Chondrocyte (in vitro differentiated cells): ENCODE measurements around the gene LPCAT2. TPM values are rescaled to one million over a fixed set of nuclear protein-coding genes. Genes with fewer than 3 reads are reported as not detected.

ENCODE experiments used
- DNase-seq: peaks from one replicate; pipeline ENCODE4 v3.0.0; 2021; ENCODE audit warnings: mixed read lengths, low spot score
- H3K27ac Mint-ChIP-seq: one replicate; pipeline ENCODE4 v1.8.0; 2021; ENCODE audit warnings: mild to moderate bottlenecking, moderate library complexity, mixed read lengths; ENCODE audit not compliant: unreplicated experiment
- H3K27me3 Mint-ChIP-seq: 2 replicates; pipeline ENCODE4 v1.8.0; 2021; ENCODE audit warnings: low read depth, mixed read lengths
- H3K36me3 Mint-ChIP-seq: 2 replicates; pipeline ENCODE4 v1.8.0; 2021; ENCODE audit warnings: low read depth, mixed read lengths
- H3K4me1 Mint-ChIP-seq: 2 replicates; pipeline ENCODE4 v1.8.0; 2021; ENCODE audit warnings: low read depth, mild to moderate bottlenecking, mixed read lengths
- H3K4me3 Mint-ChIP-seq: one replicate; pipeline ENCODE4 v1.8.0; 2021; ENCODE audit warnings: mild to moderate bottlenecking, moderate library complexity, mixed read lengths; ENCODE audit not compliant: unreplicated experiment
- H3K9me3 Mint-ChIP-seq: 2 replicates; pipeline ENCODE4 v1.8.0; 2021; ENCODE audit warnings: low read depth, mixed read lengths
- total RNA-seq: library from RNA; stranded (reverse); gene quantifications from 3 replicates; pipeline ENCODE4 v1.2.1, GENCODE V29; 2021
- TF ChIP-seq, protein P1 (sequence below): fragments of 200-600 bp; sonication (generic); IDR thresholded peaks from 2 replicates; pipeline ENCODE4 v1.5.0; 2021; ENCODE audit warnings: antibody characterized with exemption, mild to moderate bottlenecking, moderate library complexity

The LPCAT2 gene
- total RNA-seq, 1 donor from 2014 or later: 17.4 TPM

DNA sequence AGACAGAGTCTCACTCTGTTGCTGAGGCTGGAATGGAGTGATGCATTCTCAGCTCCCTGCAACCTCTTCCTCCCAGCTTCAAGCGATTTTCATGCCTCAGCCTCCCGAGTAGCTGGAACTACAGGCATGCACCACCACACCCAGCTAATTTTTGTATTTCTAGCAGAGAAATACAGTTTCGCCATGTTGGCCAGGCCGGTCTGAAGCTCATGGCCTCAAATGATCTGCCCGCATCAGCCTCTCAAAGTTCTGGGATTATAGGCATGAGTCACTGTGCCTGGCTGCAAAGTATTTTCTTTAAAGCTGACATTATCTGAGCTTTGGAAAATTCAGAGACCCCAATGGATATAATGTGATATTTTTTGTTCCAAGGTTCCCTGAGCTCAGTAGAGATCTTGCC lies 115.8 kb downstream of the LPCAT2 start:
- TF ChIP-seq, protein P1, sequence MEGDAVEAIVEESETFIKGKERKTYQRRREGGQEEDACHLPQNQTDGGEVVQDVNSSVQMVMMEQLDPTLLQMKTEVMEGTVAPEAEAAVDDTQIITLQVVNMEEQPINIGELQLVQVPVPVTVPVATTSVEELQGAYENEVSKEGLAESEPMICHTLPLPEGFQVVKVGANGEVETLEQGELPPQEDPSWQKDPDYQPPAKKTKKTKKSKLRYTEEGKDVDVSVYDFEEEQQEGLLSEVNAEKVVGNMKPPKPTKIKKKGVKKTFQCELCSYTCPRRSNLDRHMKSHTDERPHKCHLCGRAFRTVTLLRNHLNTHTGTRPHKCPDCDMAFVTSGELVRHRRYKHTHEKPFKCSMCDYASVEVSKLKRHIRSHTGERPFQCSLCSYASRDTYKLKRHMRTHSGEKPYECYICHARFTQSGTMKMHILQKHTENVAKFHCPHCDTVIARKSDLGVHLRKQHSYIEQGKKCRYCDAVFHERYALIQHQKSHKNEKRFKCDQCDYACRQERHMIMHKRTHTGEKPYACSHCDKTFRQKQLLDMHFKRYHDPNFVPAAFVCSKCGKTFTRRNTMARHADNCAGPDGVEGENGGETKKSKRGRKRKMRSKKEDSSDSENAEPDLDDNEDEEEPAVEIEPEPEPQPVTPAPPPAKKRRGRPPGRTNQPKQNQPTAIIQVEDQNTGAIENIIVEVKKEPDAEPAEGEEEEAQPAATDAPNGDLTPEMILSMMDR: no peak
- no peak overlapping the region for H3K27ac Mint-ChIP-seq
- DNase-seq: no peak
- H3K4me1 Mint-ChIP-seq: no peaks in the 10 kb centered on the region
- H3K27me3 Mint-ChIP-seq: peaks cover 14% of the 10 kb centered on the region
- H3K36me3 Mint-ChIP-seq: no peaks in the 10 kb centered on the region
- H3K9me3 Mint-ChIP-seq: peaks cover 7% of the 10 kb centered on the region
- H3K4me3 Mint-ChIP-seq: no peak overlapping the region

DNA sequence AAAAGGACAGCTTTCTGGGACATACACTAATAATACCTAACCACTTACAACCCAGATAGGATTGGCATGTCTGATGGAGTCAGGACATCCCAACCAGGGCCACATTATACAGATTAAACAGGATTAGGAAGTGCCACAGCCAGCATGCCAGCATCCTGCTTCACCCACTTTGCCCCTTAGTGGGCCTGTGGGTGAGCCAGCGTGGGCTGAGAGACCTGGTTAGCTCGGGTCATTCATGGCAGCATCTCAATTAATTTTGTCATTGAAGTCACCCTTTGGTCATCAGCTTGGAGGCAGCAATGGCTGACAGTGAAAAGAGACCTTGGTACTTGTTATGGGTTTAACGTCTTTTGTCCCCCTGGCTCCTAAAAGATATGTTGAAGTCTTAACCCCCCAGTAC lies 117.0 kb downstream of the LPCAT2 start:
- no peaks in the 10 kb centered on the region for H3K4me1 Mint-ChIP-seq
- peaks cover 9% of the 10 kb centered on the region for H3K27me3 Mint-ChIP-seq
- H3K4me3 Mint-ChIP-seq: no peak overlapping the region
- no peaks in the 10 kb centered on the region for H3K36me3 Mint-ChIP-seq
- TF ChIP-seq, protein P1: no peak
- no peaks in the 10 kb centered on the region for H3K9me3 Mint-ChIP-seq
- H3K27ac Mint-ChIP-seq: no peak overlapping the region
- DNase-seq: no peak

DNA sequence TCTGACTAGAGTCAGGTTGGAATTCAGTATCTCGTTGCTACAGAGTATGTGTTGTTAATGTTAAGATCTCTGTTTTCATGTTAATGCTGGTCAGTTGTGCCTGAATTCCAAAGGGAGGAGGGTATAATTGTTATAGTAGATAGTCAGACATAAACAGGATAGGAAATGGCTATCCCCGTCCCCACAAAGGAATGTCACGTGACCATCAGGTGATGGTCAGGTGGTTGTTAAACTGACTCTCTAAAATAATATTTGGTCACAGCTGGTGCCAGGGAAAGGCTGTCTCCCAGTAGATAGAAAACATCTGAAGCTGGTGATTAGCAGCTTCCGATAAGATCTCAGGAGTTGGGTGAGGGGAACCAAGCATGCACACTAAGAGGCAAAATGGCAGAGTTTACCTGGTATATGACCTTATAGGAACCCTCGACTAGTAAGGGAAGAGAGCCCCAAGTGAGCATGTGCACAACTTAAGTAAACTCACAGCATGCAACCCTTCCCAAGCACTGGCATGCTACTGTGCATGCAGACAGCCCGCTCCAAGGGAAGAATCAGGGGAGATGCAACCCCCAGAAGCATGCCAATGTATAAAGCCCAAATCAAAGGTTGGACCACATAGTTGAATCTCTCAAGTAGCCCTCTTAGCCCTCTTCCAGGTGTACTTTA lies 119.6 kb downstream of the LPCAT2 start:
- Mint-ChIP-seq H3K4me1 (no peaks in the 10 kb centered on the region), H3K4me3 (no peak overlapping the region), H3K27me3 (peaks cover 14% of the 10 kb centered on the region), H3K27ac (no peak overlapping the region), H3K9me3 (peaks cover 9% of the 10 kb centered on the region), H3K36me3 (no peaks in the 10 kb centered on the region)
- DNase-seq: no peak
- TF ChIP-seq, protein P1: no peak

DNA sequence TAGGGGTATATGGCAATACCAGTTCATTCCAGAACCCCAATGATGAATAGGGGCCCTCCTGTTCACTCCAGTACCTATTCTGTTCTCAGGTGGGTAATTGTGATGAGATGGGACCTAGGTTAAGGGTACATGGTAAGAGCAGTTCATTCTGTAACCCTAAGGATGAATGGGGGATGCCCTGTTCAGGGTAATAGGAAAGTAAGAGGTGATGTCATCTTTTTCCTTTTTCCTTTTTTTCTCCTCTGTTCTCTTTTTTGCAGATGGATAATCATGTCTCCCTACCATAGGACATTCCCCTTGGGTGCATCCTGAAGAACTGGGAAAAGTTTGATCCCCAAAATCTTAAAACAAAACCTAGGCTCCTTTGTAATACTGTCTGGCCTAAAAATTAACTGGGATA lies 121.9 kb downstream of the LPCAT2 start:
- Mint-ChIP-seq H3K4me1 (no peaks in the 10 kb centered on the region), H3K4me3 (no peak overlapping the region), H3K9me3 (peaks cover 9% of the 10 kb centered on the region), H3K36me3 (no peaks in the 10 kb centered on the region), H3K27me3 (peaks cover 20% of the 10 kb centered on the region), H3K27ac (no peak overlapping the region)
- TF ChIP-seq, protein P1: no peak
- no peak for DNase-seq

DNA sequence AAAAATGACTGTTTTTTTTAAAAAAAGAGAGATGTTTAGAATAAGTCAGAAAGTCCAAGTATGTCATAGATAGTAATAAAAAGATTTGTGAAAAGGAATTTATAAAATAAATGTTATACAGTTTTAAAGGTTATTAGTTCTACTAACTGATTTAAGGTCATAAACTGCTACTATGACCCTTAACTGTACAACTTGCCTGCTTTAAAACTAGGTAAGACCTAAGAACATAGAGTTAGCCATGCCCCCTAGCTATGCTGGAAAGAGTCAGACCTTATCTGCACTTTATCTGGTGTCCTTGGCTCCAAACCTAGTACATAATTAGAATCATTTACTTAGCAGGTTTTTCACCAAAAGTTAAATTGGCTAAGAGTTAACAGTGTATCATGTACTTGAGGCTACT lies 123.4 kb downstream of the LPCAT2 start:
- no peak overlapping the region for H3K4me3 Mint-ChIP-seq
- H3K36me3 Mint-ChIP-seq: no peaks in the 10 kb centered on the region
- H3K27me3 Mint-ChIP-seq: peaks cover 23% of the 10 kb centered on the region
- no peaks in the 10 kb centered on the region for H3K4me1 Mint-ChIP-seq
- no peak for DNase-seq
- TF ChIP-seq, protein P1: no peak
- no peak overlapping the region for H3K27ac Mint-ChIP-seq
- H3K9me3 Mint-ChIP-seq: peaks cover 9% of the 10 kb centered on the region
